HG02588 (cell line): ENCODE measurements around the gene DVL2.
A peak's percentile ranks its signal among the peaks of the same experiment; 100 is the strongest.

Experiments
- ATAC-seq: cut with Tn5 transposase; IDR thresholded peaks from one replicate; pipeline ENCODE4 v1.9.1; 2021; ENCODE audit warnings: mild to moderate bottlenecking, moderate library complexity; ENCODE audit not compliant: unreplicated experiment

Gene DVL2

DNA sequence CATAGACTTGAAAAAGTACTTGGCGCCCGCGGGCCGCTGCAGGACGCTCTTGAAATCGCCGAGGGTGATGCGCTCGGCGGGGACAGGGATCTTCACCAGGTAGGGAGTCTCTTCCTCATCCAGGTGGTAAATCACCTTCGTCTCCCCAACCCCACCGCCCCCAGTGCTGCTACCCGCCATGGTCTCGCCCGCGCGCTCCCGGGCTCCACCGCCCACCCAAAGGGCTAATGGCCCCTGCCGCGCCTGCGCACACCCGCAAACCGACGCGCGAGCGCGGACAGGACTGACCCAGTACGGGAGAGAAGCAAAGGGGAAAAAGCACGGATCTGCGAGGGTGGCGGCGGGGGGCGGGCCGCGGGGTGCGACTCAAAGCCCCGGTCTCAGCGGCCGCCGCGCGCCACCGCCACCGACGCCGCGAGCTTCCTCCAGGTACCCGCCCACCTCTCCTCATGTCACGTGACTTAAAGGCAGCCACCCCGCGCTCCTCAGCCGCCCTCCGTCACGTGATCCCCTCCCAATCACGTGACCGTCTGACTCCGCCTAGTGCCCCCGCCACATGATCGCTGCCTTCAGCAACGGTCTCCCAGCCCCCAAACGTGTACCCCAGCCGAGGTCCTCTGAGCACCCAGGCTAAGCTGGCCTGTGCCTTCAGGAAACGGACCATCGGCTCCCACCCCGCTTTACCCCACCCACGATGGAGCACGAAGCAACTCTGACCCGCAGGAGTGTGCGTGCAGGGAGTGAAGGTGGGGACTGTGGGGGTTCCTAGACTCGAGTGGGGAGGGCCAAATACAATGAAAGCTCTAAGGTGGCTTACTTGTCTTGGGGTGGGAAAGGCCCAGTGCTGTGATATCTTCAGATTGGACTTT is at the start of gene DVL2:
TSS of gene DVL2 (minus strand) at position 435 of the 869 bp plus-strand sequence. CDS start at position 180, 255 bp downstream.
- peak; percentile 51 for ATAC-seq

DNA sequence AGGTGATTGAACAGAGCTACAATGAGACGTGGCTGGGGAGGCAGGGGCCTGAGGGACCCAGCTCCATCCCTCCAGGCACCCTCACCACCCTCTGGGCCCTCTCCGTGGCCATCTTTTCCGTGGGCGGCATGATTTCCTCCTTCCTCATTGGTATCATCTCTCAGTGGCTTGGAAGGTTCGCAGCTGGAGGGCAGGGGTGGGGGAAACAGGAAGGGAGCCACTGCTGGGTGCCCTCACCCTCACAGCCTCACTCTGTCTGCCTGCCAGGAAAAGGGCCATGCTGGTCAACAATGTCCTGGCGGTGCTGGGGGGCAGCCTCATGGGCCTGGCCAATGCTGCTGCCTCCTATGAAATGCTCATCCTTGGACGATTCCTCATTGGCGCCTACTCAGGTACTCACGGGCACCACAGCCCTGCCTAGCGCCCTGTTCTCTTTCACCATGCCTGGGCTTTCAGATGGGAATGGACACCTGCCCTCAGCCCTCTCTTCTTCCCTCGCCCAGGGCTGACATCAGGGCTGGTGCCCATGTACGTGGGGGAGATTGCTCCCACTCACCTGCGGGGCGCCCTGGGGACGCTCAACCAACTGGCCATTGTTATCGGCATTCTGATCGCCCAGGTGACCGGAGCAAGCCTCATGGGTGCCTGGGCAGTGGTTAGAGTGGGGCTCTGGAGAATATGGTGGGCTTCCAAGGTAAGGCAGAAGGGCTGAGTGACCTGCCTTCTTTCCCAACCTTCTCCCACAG is 49.3 kb upstream of the DVL2 start:
- no peak for ATAC-seq

GRCh38 chr17:7282752-7283321 is 48.5 kb upstream of the DVL2 start:
- no peak for ATAC-seq

- ATAC-seq: no peak
Measured at GRCh38 chr17:7281953-7282751, 47.8 kb upstream of the DVL2 start.

DNA sequence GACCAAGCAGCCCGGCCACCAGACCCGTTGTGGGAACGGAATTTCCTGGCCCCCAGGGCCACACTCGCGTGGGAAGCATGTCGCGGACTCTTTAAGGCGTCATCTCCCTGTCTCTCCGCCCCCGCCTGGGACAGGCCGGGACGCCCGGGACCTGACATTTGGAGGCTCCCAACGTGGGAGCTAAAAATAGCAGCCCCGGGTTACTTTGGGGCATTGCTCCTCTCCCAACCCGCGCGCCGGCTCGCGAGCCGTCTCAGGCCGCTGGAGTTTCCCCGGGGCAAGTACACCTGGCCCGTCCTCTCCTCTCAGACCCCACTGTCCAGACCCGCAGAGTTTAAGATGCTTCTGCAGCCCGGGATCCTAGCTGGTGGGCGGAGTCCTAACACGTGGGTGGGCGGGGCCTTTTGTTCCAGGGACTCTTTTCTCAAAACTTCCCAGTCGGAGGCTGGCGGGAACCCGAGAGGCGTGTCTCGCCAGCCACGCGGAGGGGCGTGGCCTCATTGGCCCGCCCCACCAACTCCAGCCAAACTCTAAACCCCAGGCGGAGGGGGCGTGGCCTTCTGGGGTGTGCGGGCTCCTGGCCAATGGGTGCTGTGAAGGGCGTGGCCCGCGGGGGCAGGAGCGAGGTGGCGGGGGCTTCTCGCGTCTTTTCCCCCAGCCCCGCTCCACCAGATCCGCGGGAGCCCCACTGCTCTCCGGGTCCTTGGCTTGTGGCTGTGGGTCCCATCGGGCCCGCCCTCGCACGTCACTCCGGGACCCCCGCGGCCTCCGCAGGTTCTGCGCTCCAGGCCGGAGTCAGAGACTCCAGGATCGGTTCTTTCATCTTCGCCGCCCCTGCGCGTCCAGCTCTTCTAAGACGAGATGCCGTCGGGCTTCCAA is 47.0 kb upstream of the DVL2 start, which contains the start of gene SLC2A4:
TSS of gene SLC2A4 (plus strand) at position 645 of the 879 bp plus-strand sequence. CDS start at position 862, 217 bp downstream.
- ATAC-seq: peak; percentile 60

DNA sequence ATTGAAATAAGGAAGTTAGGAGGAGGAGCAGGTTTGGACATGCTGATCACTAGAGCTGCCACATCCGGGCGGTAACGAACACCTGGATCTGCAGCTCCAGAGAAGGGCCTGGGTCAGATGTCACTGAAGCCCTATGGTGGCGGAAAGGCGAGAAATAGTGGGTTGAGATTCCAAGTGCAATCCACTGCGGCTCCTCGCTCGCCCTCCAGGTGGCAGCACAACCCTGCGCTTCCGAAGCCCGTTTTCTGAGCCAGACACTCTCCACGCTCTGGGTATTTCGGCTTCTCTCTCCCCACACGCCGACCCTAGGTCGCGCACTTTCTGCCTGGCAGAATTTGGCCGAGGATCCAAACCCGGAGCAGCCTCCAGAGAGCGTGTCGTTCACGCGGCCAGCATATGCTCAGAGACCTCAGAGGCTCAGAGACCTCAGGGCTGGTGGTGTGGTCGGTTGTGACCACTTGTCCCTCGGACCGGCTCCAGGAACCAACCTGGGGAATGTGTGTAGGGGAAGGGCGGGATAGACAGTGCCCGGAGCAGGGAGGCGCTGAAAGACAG is 46.3 kb upstream of the DVL2 start:
- ATAC-seq: peak; percentile 49

DNA sequence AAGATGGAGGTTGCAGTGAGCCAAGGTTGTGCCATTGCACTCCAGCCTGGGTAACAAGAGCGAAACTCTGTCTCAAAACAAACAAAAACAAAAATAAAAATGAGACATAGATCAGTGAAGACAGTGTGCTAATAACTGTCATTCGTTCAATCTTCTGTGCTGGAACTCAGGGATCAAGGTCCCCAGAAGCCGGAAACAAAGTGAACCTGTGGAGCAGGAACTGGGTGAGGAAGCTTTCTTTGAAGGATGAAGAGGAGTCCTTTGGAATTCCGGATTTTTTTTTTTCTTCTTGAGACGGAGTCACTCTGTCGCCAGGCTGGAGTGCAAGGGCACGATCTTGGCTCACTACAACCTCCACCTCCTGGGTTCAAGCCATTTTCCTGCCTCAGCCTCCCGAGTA is 45.1 kb upstream of the DVL2 start:
- ATAC-seq: no peak

GRCh38 chr17:7266784-7267183 is 32.5 kb upstream of the DVL2 start:
- no peak for ATAC-seq

GRCh38 chr17:7263801-7264078 is 29.4 kb upstream of the DVL2 start:
- ATAC-seq: no peak

- no peak for ATAC-seq
Measured at GRCh38 chr17:7262935-7263800, 28.9 kb upstream of the DVL2 start.

DNA sequence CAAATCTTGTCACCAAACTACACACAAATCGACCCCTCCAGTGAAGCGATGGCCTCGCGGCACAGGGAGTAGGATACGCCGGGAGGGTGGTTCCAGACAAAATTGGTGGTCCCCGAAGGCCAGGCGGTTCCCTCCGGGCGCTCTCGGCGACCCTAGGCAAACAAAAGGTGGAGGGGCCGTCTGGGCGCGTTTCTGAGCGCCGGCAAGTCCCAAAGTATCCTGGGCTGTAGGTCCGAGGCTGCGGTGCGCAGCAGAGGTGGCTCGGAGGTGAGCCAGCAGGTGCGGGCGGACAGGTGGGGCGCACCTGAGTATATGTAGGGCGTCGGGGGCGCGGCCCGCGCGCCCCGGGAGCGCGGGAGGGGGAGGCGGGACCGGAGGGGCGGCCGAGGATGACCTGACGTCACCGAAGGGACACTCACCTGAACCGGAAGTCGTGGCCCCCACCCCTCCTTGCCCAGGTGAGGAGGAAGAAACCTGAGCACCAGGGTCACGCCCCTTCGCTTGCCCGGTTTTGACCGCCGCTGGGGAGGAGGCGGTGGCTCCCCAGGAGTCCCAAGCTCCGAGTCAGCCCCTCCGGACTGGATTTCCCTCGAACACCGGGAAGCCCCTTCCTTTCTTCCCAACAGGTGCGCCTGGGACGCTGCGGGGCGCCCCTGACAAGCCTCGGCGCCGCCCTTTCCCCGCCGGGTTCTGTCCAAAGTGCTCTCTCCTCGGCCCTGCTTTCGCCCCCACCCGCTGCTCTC is 28.0 kb upstream of the DVL2 start, which contains the start of gene CLDN7:
TSS of gene CLDN7 (minus strand) at position 287 of the 743 bp plus-strand sequence. CDS start 435 bp downstream, outside the sequence.
- ATAC-seq: no peak

DNA sequence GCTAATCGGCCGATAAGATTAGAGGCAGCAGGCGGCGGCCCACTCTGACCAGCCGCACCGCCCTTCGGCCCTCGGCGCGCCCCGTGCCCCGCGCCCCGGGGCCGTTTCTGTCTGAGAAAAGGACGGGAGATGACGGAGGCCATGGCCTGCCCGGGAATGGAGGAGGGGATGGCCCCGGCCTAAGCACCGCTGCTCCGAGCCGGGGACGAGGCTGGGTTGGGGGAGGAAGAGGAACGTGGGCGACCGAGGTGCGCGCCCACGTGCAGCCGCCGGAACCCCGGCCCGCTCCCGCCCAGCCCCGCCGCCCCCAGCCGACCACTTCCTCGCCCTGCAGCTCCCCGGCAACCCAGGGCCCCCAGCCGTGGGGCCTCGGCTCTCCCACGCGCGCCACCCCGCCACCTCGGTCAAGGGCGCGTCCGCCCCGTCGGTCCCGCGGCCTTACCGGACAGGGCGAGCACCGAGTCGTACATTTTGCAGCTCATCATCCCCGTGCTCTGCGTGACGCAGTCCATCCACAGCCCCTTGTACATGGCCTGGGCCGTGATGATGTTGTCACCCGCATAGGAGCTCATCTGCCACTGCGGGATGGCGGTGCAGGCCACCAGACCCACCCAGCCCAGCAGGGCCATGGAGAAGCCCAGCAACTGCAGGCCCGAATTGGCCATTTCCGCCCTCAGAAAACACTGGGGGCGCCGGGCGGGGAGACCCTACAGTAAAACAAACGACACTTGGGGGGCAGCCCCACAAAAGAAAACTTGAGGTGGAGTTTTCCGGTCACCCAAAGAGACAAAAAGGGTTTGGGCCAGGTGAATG is 27.3 kb upstream of the DVL2 start:
- ATAC-seq: no peak

- no peak for ATAC-seq
Measured at GRCh38 chr17:7260651-7261378, 26.5 kb upstream of the DVL2 start.

GRCh38 chr17:7260151-7260550 is 25.8 kb upstream of the DVL2 start:
- ATAC-seq: no peak

DNA sequence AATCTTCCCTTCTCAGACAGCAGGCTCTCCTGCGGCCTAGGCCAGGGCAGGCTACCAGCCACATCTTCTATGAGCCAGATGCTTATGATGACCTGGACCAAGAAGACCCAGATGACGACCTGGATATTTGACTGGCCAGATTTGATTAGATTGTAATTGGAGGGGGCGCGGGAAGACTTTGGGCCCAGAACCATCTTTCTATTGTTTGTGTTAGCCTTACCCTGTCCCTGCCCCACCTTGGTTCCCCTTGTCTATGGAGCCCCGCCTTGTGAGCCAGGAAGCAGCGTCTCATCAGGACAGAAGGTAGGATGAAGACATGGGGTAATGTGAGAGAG is 25.2 kb upstream of the DVL2 start:
- ATAC-seq: no peak

DNA sequence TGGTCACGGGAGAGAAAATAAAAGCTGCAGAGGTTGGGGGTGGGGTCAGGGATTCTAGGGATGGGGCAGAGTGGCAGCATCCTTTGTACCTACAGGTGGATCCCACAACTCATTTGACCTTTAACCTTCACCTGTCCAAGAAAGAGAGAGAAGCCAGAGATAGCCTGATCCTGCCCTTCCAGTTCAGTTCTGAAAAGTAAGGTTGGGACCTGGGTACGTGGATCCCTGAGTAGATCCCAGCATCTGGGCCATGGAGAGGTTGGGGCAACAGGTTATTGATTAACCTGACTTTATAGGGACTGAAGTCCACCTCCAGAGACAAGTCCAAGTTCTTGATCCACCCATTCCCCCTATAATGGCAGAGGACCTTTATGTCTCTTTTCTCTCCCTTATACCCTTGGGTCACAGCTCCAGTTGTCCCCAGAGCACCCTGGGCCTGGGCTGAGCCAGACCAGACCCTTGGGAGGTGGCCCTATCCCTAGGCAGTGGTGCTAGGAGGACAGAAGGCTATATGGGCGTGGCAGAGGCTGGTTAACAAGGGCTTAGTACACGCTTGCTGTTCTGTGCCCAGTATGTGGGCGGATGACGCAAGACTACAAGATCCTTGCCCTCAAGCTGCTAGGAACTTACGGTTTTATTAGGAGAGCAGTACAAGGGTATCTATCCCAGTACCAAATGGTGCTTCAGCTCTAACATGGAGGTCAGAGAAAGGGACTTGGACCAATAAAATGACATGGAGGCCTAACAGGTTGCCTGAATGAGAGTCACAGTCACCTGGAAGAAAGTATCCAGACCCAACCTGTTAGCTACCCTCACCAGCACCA is 24.6 kb upstream of the DVL2 start:
- ATAC-seq: no peak
